GM21367 (cell line): Measurements from ENCODE around the gene CACNB4.

ENCODE experiments used
- ATAC-seq: cut with Tn5 transposase; IDR thresholded peaks from one replicate; pipeline ENCODE4 v1.9.1; 2021; ENCODE audit not compliant: unreplicated experiment

The CACNB4 gene

GRCh38 chr2:151861174-151861573 is 237.7 kb downstream of the CACNB4 start:
- no peak for ATAC-seq

DNA sequence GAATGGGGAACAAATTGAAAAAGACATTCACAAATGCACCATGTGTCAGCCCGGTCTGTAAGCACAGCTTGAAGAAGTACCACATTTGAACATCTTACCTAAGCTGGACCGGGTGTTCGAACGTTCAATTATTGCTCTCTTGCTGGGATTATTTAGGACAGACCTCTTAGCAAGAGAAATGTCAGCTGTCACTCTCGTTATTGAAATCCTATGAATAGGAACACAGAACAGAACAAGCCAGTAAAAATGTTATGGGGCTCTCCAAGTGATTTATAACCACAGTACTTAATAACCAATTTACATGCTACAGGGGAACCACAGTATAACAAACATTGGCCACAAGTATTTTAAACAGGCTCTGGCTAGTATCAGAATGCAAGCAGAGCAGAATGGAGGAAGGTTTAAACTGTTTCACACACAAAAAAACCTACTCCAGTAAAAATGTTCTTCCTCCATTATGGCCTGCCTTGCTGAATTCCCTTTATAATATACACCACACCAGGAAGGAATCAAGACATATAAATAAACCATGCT is 238.2 kb downstream of the CACNB4 start:
- ATAC-seq, result no peak

DNA sequence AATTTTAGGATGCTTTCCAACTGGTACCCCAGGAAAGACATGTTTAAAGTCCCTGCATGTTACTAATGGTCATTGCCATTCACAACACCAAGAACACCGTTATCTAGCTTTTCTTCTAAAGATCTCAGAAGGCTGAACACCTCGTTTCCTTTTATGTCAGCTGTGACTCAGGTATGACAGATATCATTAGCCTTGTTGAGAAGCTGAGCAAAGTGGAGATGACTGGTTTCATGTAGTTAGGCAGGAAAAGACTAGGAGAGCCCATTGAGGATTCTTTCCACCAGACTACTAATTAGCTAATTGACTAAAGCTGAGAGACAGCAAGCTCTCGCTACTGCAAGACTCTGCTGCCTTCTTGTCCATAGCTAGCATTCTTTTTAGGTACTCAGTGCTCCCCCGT is 238.6 kb downstream of the CACNB4 start:
- no peak for ATAC-seq

DNA sequence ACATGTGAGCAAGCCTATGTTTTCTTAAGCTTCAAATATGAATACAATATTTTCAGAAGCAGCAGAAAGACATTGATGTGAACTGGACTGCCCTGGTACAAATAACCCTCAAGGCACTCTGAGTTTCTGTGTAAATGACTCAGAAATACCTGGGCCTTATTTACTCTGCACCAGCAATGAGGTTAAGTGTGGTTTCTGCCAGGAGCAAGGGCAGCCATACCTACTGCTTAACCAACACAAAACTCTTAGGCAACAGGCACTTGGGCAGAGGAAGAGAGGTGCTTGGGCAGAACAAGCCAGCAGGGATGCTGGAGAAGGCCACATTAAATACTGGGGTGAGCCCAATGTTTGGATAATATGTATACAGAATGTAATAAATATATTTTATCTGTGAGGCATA is 241.2 kb downstream of the CACNB4 start:
- no peak for ATAC-seq

- ATAC-seq, result no peak
Observed at GRCh38 chr2:151855111-151855510, 243.7 kb downstream of the CACNB4 start.

DNA sequence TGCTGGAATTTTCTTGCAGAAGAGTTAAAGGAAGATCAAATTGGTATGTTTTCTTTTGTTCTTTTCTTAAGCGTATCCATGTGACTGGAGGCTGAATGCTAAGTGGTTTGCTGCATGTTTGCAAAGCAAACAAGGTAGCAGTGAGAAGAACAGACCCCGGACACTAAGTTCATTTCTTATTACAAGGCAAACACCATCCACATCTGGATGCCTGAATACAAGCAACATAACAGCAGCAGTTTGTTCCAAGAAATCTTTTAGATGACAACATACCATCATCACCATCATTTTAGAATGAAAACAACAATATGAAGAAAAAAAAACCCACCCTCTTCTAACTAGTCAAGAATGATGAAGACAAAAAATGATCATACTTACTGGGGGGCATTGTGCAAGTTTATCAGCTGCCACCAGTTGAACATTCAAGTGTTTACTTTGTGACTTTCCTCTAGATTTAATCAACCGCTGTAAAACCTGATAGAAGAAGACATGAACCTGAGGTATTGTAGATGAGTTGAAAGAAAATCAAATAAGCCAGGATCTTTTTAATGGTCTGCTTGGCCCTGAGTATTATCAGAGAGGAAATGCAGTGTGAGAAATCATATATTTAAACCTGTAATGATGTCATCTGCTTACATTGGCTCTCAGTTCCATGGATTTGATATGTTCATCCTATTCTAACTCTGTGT is 245.6 kb downstream of the CACNB4 start:
- ATAC-seq, result no peak

DNA sequence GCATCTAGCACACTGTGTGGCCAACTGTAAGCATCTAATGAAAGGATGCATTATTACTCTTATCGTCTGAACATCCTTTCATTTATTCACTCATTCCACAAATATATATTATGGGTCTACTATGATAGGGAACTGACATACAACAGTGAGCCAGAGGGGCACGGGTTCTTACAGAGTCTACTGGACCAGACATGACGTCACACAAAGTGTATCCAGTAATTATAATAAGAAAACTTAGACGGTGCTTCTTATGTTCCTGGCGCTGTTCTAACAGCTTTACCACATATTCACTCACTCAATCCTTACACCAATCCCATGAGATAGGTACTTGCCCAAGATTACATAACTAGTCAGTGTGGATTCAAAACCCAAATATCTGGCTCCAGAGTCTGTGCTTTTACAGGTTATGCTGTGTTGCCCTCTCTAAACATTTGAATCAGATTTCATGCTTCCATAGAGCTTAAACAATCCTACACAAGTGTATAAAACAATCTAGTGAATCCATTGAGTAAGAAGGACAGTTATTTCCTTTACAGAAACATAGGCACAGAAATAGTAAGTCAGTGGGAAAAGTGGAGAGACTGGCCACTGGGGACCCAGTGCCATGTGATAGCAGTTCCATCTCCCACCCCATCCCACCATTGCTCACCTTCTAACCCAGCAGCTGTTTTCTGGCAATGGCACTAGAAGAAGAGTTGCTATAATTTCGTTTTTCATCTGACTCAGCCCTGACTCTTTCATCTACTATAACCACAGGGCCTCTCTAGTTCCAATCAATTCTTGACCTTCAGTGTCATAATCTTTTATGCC is 246.4 kb downstream of the CACNB4 start:
- no peak for ATAC-seq

- no peak for ATAC-seq
Observed at GRCh38 chr2:151851761-151852160, 247.1 kb downstream of the CACNB4 start.

DNA sequence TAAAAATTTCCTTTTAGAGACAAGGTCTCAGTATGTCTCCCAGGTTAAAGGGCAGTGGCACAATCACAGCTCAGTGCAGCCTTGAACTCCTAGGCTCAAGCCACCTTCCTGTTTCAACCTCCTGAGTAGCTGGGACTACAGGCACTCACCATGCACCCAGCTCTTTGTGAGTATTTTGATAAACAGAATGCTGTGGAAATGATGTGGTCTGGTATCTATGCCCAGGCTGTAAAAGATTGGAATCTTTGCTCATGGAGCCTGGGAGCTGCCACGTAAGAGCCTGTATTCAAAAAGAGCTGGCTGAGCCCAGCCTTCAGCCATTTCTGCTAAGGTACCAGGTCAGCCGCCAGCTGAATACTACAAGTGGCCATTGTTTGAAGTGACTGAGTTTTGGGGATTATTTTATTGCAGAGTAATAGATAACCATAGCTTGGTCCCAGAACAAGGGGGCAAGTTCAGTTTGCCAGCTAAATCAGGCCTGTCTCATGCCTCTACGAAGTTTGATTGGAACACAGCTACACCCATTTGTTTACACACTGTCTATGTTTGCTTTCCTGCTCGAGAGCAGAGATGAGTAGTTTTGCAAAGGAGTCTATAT is 249.3 kb downstream of the CACNB4 start:
- ATAC-seq, result no peak

DNA sequence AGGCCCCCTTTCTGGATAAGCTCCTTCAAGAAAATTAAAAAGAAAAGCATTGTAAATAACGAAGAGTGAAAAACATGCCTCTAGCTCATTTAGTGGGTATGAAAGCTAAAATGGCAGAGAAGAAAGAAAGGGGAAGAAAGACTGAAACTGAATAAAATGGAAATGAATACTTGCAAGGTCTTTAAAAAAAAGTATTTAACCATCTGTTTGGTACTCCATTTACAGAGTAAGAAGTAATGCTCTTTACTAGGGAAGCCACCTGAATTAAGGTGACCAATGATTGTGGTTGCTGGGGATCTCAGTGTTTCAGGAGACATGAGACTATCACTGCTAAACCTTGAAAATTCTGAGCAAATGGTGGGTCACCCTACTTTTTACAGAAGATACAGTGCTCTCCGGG is 253.0 kb downstream of the CACNB4 start:
- ATAC-seq, result peak; percentile 39

DNA sequence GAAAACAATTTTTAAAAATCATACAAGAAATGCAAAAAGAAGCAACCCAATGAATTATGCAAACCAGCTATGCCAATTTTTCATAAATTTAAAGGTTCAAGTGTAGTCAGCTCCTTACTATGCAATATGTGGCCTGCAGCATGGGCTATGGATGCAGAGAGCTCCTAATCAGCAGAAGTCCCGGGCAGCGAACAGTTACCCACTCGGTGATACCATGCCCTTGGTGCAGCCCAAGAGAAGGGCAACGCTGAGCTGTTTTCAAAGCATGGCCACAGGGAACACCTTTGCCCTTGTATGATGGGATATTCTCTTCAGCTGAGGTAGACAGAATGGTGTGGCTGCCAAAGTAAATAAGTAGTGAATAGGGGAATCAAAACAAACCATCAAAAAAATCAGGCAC is 253.4 kb downstream of the CACNB4 start:
- ATAC-seq, result no peak

DNA sequence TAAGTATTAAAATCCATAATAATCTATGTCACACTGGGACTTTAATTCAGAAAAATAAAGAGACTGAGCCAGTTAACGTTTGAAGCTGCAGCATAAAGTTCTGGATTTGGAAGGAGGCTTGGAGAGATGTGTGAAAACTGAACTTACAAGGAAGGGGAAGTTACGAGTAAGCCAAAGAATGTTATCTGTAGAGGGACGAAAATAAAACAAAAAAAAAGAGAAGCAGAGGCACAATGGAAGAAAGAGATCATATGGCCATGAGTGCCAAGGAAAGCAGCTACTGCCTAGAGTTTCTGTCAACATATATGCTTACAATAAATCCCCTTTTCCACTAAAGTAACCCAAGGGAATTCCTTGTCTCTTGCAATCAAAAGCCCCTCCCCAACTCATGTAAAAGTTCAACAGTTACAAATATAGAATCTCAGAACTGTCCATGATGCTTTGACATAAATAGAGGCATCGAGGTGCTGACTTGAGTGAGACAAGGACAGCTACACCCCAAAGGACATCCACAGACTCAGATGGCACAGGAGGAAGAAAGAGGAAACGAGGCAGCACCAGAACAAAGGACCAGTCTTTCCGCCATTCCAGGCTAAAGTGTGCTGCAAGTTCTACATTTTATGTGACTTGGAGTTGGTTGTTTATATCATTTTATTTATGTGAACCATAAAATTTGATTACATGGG is 254.5 kb downstream of the CACNB4 start:
- no peak for ATAC-seq

DNA sequence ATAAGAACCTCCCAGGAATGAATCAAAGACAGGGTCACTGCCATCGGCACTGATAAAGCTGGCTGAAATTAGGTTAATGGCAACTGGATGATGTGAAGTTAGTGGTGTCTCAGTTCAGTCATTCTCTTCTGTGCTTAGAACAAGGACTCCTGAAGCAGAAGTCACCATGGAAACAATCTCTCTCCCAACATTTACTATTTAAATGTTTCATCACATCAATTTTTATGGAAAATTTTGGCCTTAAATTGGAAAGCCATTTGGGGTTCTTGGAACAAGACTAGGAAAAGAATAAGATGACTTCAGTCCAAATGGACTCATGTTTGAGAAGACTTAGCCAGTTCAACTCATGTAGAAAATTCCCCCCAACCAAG is 255.2 kb downstream of the CACNB4 start:
- ATAC-seq, result no peak

- ATAC-seq, result peak; percentile 28
Observed at GRCh38 chr2:151842830-151843690, 255.8 kb downstream of the CACNB4 start.

- no peak for ATAC-seq
Observed at GRCh38 chr2:151841047-151841424, 257.8 kb downstream of the CACNB4 start.

GRCh38 chr2:151840216-151841046 is 258.4 kb downstream of the CACNB4 start:
- peak; percentile 97 for ATAC-seq

GRCh38 chr2:151837926-151838325 is 260.9 kb downstream of the CACNB4 start:
- ATAC-seq, result no peak

- ATAC-seq, result peak; percentile 73
Observed at GRCh38 chr2:151833984-151834383, 264.9 kb downstream of the CACNB4 start.

DNA sequence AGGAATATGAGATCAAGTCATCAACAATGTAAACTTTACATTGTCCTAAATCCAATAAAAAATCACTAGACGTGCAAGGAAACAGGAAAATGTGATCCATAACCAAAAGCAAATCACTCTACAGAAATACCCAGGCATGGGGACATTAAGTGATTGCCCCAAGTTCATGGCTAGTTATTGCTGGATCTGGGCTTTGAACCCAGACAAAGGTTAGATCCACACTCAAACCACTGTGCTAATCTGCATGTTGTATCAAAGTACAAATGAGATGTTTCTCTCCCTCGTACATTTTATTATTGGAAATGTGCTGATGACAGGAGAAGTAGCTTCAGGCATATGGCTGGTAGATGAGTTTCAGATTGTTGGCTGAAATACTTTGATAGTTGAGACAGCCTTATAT is 267.9 kb downstream of the CACNB4 start:
- no peak for ATAC-seq
